Astrocyte (in vitro differentiated cells and primary cell): Measurements from ENCODE around the gene ITGB1BP1.

Experiments used
- CTCF ChIP-seq: IDR thresholded peaks from 2 replicates; pipeline ENCODE4 v1.5.1; 2011; ENCODE audit warnings: low read depth, mild to moderate bottlenecking, inconsistent platforms, low read length, moderate library complexity; ENCODE audit not compliant: insufficient read depth
- EZH2 ChIP-seq: IDR thresholded peaks from 2 replicates; pipeline ENCODE4 v1.6.1; 2012; ENCODE audit warnings: mild to moderate bottlenecking, low read length, inconsistent platforms; ENCODE audit not compliant: insufficient read depth

GRCh38 chr2:9360701-9361100, 62.6 kb downstream of the ITGB1BP1 start:
- TF ChIP-seq CTCF, result no peak
- no peak for TF ChIP-seq EZH2
